ENCODE data around the gene AREG.

DNA sequence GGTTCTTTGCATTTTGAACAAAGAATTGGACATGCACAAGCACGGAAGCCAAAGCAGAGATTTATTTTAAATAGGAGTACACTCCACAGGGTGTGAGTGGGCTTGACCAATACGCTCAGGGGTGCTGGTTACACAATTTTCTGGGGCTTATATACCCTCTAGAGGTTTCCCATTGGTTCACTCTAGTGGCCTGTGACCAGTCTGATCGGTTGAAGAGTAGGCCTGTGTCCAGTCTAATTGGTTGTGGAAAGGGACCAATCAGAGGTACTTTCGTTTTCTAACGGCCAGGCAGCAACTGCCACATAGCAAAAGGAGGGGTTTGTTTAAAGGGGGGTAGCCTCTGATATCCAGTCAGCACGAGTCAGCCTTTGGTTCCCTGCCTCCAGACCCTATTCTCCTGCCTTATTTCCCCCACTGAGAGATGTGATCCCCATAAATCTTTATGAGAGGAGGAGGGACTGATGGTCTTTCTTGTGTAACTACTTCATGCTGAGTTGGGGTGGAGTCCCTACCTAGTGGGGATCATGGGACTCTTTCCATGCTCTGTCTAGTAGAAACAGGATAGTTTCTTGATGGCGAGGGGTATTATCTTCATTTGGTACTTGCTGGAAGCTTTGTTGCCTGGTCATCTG, 11.3 kb upstream of the AREG start:
- TF ChIP-seq, protein P1, sequence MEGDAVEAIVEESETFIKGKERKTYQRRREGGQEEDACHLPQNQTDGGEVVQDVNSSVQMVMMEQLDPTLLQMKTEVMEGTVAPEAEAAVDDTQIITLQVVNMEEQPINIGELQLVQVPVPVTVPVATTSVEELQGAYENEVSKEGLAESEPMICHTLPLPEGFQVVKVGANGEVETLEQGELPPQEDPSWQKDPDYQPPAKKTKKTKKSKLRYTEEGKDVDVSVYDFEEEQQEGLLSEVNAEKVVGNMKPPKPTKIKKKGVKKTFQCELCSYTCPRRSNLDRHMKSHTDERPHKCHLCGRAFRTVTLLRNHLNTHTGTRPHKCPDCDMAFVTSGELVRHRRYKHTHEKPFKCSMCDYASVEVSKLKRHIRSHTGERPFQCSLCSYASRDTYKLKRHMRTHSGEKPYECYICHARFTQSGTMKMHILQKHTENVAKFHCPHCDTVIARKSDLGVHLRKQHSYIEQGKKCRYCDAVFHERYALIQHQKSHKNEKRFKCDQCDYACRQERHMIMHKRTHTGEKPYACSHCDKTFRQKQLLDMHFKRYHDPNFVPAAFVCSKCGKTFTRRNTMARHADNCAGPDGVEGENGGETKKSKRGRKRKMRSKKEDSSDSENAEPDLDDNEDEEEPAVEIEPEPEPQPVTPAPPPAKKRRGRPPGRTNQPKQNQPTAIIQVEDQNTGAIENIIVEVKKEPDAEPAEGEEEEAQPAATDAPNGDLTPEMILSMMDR (IDR thresholded peaks at IDR 0.05) = no peak
- TF ChIP-seq POLR2A (IDR thresholded peaks at IDR 0.05) = no peak
